GM21737 (cell line): ENCODE data around the gene CD320.
A peak's percentile ranks its signal among the peaks of the same experiment; 100 is the strongest.

Experiments used
- ATAC-seq: cut with Tn5 transposase; IDR thresholded peaks from one replicate; pipeline ENCODE4 v1.9.1; 2021; ENCODE audit warnings: mild to moderate bottlenecking, moderate library complexity; ENCODE audit not compliant: unreplicated experiment

Gene CD320

GRCh38 chr19:8255426-8256125, 52.6 kb downstream of the CD320 start:
- no peak for ATAC-seq

- no peak for ATAC-seq
Measured at GRCh38 chr19:8254286-8255001, 53.7 kb downstream of the CD320 start.

- ATAC-seq, result no peak
Measured at GRCh38 chr19:8253678-8254077, 54.5 kb downstream of the CD320 start.

GRCh38 chr19:8252922-8253589, 55.1 kb downstream of the CD320 start:
- ATAC-seq, result peak; percentile 48
